Myocyte (in vitro differentiated cells): ENCODE results near the gene PLPPR5. TPM values are rescaled to one million over a fixed set of nuclear protein-coding genes. Genes with fewer than 3 reads are reported as not detected.

Experiments
- DNase-seq: peaks from one replicate; pipeline ENCODE4 v3.0.0-alpha.2; 2012; ENCODE audit warnings: low read depth
- total RNA-seq: library from RNA; depleted of rRNA; stranded (reverse); fragments of >200 nt; gene quantifications from 2 replicates; pipeline ENCODE4 v1.2.3, GENCODE V29; 2014

Gene PLPPR5
- total RNA-seq, 1 donor from 2014 or later: not detected

DNA sequence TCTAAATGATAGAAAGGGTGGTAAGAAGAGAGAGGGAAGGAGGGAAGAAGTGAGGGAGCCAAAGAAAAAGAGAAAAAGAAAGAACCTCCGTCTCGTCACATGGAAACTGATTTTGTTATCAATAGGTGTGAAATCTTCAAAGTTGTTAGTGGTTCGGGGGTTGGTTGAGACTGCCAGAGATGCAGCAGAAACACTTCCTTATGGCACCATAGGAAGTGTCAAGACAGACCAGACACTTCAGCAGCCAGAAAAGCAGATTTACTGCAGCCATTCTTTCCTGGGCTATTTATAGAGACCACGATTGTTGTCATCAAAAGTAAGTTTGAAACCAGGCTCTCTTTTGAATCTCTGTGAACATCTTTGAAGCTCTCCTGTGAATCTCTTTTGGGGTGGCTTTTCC, 150.5 kb downstream of the PLPPR5 start:
- no peak for DNase-seq

DNA sequence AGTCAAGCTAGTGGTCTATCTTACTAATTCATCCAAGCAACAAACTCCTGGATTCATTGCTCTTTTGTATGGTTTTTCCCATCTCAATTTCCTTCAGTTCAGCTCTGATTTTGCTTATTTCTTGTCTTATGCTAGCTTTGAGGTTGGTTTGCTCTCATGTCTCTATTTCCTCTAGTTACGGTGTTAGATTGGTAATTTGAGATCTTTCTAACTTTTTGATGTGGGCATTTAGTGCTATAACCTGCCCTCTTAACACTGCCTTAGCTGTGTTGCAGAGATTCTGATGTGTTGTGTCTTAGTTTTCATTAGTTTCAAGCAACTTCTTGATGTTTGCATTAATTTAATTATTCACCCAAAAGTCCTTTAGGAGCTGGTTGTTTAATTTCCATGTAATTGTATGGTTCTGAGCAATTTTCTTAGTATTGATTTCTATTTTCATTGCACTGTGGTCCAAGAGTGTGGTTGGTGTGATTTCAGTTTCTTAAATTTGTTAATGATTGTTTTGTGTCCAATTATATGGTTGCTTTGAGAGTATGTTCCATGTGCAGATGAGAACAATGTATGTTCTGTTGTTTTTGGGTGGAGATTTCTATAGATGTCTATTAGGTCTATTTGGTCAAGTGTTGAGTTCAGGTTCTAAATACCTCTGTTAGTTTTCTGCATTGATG, 154.6 kb downstream of the PLPPR5 start:
- no peak for DNase-seq

DNA sequence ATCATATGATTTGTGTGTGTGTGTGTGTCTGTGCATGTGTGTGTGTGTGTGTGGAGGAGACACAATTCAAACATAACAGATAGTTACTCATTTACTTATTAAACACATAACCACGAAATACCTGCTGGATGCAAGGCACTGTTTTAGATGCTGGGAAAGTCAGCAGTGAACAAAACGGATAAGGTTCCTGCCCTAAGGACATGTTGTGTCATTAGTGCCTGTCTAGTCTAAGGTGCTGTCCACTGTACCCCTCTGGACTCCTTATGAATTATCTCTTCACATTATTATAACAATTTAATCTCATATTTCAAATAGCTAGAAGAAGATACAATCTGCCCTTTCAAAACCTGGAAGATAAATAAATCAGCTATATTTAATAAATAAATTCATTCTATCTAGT, 162.4 kb downstream of the PLPPR5 start:
- DNase-seq: no peak
